HepG2 (cell line): Measurements from ENCODE around the gene WIPF3. TPM values are rescaled to one million over a fixed set of nuclear protein-coding genes. Genes with fewer than 3 reads are reported as not detected.

Experiments used
- ATAC-seq: fragments of 200-7000 bp; cut with Tn5 transposase; 3 replicates; pipeline ENCODE4 v1.9.1; 2020; ENCODE audit warnings: mild to moderate bottlenecking, moderate library complexity
- BruUV-seq: library from RNA; stranded (reverse); fragments of 400-500 nt; replicated peaks from 2 replicates; lab custom pipeline; 2021; lab: Mats Ljungman, UMichigan
- CTCF ChIA-PET: fragments of 300-600 bp; formaldehyde crosslinking; extraction: SDS; loops from one replicate; lab custom pipeline; 2021; ENCODE audit warnings: low total read pairs, inconsistent platforms, low intra/inter-chr PET ratio; lab: Yijun Ruan, JAX
- POLR2A ChIA-PET: fragments of 350-600 bp; sonication (Branson Sonifier 250); formaldehyde crosslinking; loops from one replicate; lab custom pipeline; 2020; ENCODE audit warnings: antibody characterized with exemption, inconsistent platforms; lab: Yijun Ruan, JAX
- DNase-seq: peaks from one replicate; pipeline ENCODE4 v3.0.0-alpha.2; 2015; ENCODE audit warnings: low spot score
- FAIRE-seq: peaks from 3 replicates; lab custom pipeline; 2011; peaks lifted over from hg19 to GRCh38; lab: Jason Lieb, UNC
- H2AFZ ChIP-seq: one replicate; pipeline ENCODE4 v1.6.1; 2011; ENCODE audit warnings: low read length, inconsistent platforms
- H3K27ac ChIP-seq: fragments of 300-600 bp; 3 replicates; pipeline ENCODE4 v1.8.0; 2011; ENCODE audit warnings: mixed run types, mild to moderate bottlenecking, mixed read lengths, low read length, inconsistent platforms; ENCODE audit not compliant: insufficient read depth; ENCODE audit errors: extremely low read length
- H3K27me3 ChIP-seq, 2 experiments: fragments of 200-600 bp in 1 of 2; 2 replicates in 1 of 2; 3 replicates in 1 of 2; pipeline versions ENCODE4 v1.6.0 to v1.8.0; 2011; ENCODE audit warnings: low read length in 2 of 2, mild to moderate bottlenecking in 2 of 2, moderate library complexity in 2 of 2, inconsistent platforms in 1 of 2; ENCODE audit not compliant: insufficient read depth in 2 of 2, control insufficient read depth in 1 of 2
- H3K36me3 ChIP-seq, 2 experiments: fragments of 200-600 bp in 1 of 2; replicated peaks in 1 of 2; 2 replicates in 1 of 2; 3 replicates in 1 of 2; pipeline versions ENCODE4 v1.5.1 to v1.8.0; 2011; ENCODE audit warnings: low read length in 2 of 2, inconsistent platforms in 1 of 2; ENCODE audit not compliant: insufficient read depth in 2 of 2, control insufficient read depth in 1 of 2
- H3K4me1 ChIP-seq: 2 replicates; pipeline ENCODE4 v1.5.1; 2012; ENCODE audit warnings: low read length, inconsistent platforms; ENCODE audit not compliant: insufficient read depth
- H3K4me2 ChIP-seq: 2 replicates; pipeline ENCODE4 v1.6.0; 2011; ENCODE audit warnings: low read depth, low read length, inconsistent platforms
- H3K4me3 ChIP-seq, 3 experiments: fragments of 200-600 bp in 1 of 3; sonication (generic), shearing (Covaris generic) in 1 of 3; replicated peaks in 1 of 3; 2 replicates each; pipeline ENCODE4 v1.5.1; 2011 to 2016; ENCODE audit warnings: low read length in 3 of 3, inconsistent platforms in 2 of 3, low read depth in 2 of 3, mild to moderate bottlenecking in 2 of 3, control low read depth in 1 of 3, mixed read lengths in 1 of 3; ENCODE audit not compliant: insufficient read depth in 1 of 3
- H3K79me2 ChIP-seq: one replicate; pipeline ENCODE4 v1.6.1; 2011; ENCODE audit warnings: low read length, inconsistent platforms; ENCODE audit not compliant: insufficient read depth
- H3K9ac ChIP-seq: 2 replicates; pipeline ENCODE4 v1.6.0; 2011; ENCODE audit warnings: mild to moderate bottlenecking, low read depth, low read length, inconsistent platforms; ENCODE audit not compliant: insufficient read depth
- H3K9me3 ChIP-seq: 2 replicates; pipeline ENCODE4 v1.5.1; 2012; ENCODE audit warnings: mild to moderate bottlenecking, low read length
- H4K20me1 ChIP-seq: 2 replicates; pipeline ENCODE4 v1.6.0; 2011; ENCODE audit warnings: inconsistent platforms, mild to moderate bottlenecking, low read length, moderate library complexity; ENCODE audit not compliant: insufficient read depth
- ARID4A ChIP-seq: sonication (generic); formaldehyde crosslinking; IDR thresholded peaks from 2 replicates; pipeline ENCODE4 v1.5.0; 2020; ENCODE audit warnings: mild to moderate bottlenecking, missing genetic modification reagents, borderline replicate concordance
- CEBPZ ChIP-seq: IDR thresholded peaks from 2 replicates; pipeline ENCODE4 v1.6.1; 2012; ENCODE audit warnings: low read length, improper control_type of control experiment
- HNF4G ChIP-seq, 2 experiments: sonication (generic) in 1 of 2; formaldehyde crosslinking in 1 of 2; IDR thresholded peaks; 2 replicates each; pipeline versions ENCODE4 v1.4.0 to v1.6.1; 2011 to 2020; ENCODE audit warnings: borderline replicate concordance in 2 of 2, low read depth in 2 of 2, mild to moderate bottlenecking in 2 of 2, low read length in 1 of 2, missing genetic modification reagents in 1 of 2, moderate library complexity in 1 of 2
- LRRFIP1 ChIP-seq: sonication (generic); formaldehyde crosslinking; conservative IDR thresholded peaks from 2 replicates; pipeline ENCODE4 v1.4.0; 2020; ENCODE audit warnings: missing genetic modification reagents
- NFKB2 ChIP-seq: sonication (generic); formaldehyde crosslinking; IDR thresholded peaks from 2 replicates; pipeline ENCODE4 v1.4.0; 2020; ENCODE audit warnings: missing genetic modification reagents, borderline replicate concordance
- PHF5A ChIP-seq: IDR thresholded peaks from one replicate; pipeline ENCODE4 v1.6.1; 2018; ENCODE audit warnings: low read depth, missing genetic modification reagents; ENCODE audit not compliant: unreplicated experiment
- ZBTB38 ChIP-seq: sonication (generic); formaldehyde crosslinking; IDR thresholded peaks from 2 replicates; pipeline ENCODE4 v1.5.1; 2020; ENCODE audit warnings: mild to moderate bottlenecking, missing genetic modification reagents
- ZMYM3 ChIP-seq: sonication (generic); formaldehyde crosslinking; IDR thresholded peaks from 2 replicates; pipeline ENCODE4 v1.5.1; 2020; ENCODE audit warnings: mild to moderate bottlenecking, missing genetic modification reagents
- ZNF629 ChIP-seq: sonication (generic); formaldehyde crosslinking; conservative IDR thresholded peaks from 2 replicates; pipeline ENCODE4 v1.5.0; 2020; ENCODE audit warnings: missing genetic modification reagents
- ZNF777 ChIP-seq: sonication (generic); formaldehyde crosslinking; IDR thresholded peaks from 2 replicates; pipeline ENCODE4 v1.4.0; 2020; ENCODE audit warnings: missing genetic modification reagents
- WGBS: methylation state at CpG from one replicate; pipeline ENCODE4 v1.1.6; 2017; ENCODE audit warnings: low lambda C conversion rate; 5-methylcytosine and 5-hydroxymethylcytosine counted together
- in situ Hi-C: cut with HindIII; loops from 2 replicates; pipeline ENCODE4 v1.10.0; 2017; ENCODE audit warnings: low pct_unique_long_range_greater_than_20kb; ENCODE audit not compliant: extremely low pct_ligation_motif_present
- intact Hi-C: fragments of 100-400 bp; cut with micrococcal nuclease; formaldehyde crosslinking; loops from one replicate; pipeline ENCODE4 v1.10.0; 2022; ENCODE audit not compliant: unreplicated experiment
- polyA plus RNA-seq, 8 experiments: library from polyadenylated mRNA; depleted of rRNA in 3 of 8; stranded (reverse) in 7 of 8; unstranded in 1 of 8; fragments of >200 nt; fragmentation: Illumina TruSeq in 4 of 8; extraction: Trizol in 4 of 8; gene quantifications; 2 replicates each; pipeline versions ENCODE4 v1.2.1 to v1.2.3, GENCODE V29; 2011 to 2016; ENCODE audit warnings: low read depth in 4 of 8, missing spikeins in 1 of 8, mixed read lengths in 1 of 8; ENCODE audit not compliant: insufficient read depth in 1 of 8
- total RNA-seq, 5 experiments: library from RNA; depleted of rRNA; stranded (reverse); fragments of >200 nt; fragmentation: Illumina TruSeq; extraction: Trizol; gene quantifications; 2 replicates each; pipeline ENCODE4 v1.2.3, GENCODE V29; 2016; ENCODE audit warnings: low read depth in 1 of 5

WIPF3 gene
- total and polyA plus RNA-seq, 2 of the 13 experiments (the other 11 are each of a cell fraction or from before 2014, with no cell fraction given) = 0.03 TPM; not detected in 1

GRCh38 chr7:29806995-29807841 is 910 bp downstream of the WIPF3 start:
- CTCF ChIA-PET = no interaction called here
- peak overlapping the region; percentile 47 to 69 (median 52) for H3K4me3 ChIP-seq
- POLR2A ChIA-PET = no interaction called here
- BruUV-seq = no TSS peak
- peak overlapping the region; percentile 83 for H3K4me2 ChIP-seq
- FAIRE-seq (peak; percentile 50), DNase-seq (peak; percentile 15), ATAC-seq (peak; percentile 88)
- no peaks in the 10 kb centered on the region for H3K36me3 ChIP-seq
- no peak overlapping the region for H2AFZ ChIP-seq
- peaks cover 3 to 62% of the 10 kb centered on the region in 2 experiments for H3K27me3 ChIP-seq
- no peak overlapping the region for H3K27ac ChIP-seq
- no peaks in the 10 kb centered on the region for H4K20me1 ChIP-seq
- intact Hi-C loops = no loop called here
- no peaks in the 10 kb centered on the region for H3K79me2 ChIP-seq
- WGBS = 10% methylated on average over 10 of the region's 43 CpGs
- H3K9me3 ChIP-seq = no peaks in the 10 kb centered on the region
- H3K9ac ChIP-seq = no peak overlapping the region
- in situ Hi-C loops = no loop called here
- H3K4me1 ChIP-seq = peaks cover 19% of the 10 kb centered on the region
- TF ChIP-seq ARID4A (CRISPR knock-in tag) (no peak), HNF4G (IDR thresholded peaks at IDR 0.05; ENCODE audit: borderline replicate concordance, low read depth, low read length) (no peak), HNF4G (CRISPR knock-in tag; IDR thresholded peaks at IDR 0.05; ENCODE audit: borderline replicate concordance, low read depth) (no peak), ZNF777 (CRISPR knock-in tag) (0 out of 2 replicates have a peak, but pooled peaks have one; percentile 37), NFKB2 (CRISPR knock-in tag) (0 out of 2 replicates have a peak, but pooled peaks have one; percentile 22), ZMYM3 (CRISPR knock-in tag) (peak; percentile 74), ZBTB38 (no peak), LRRFIP1 (CRISPR knock-in tag) (no peak), PHF5A (CRISPR knock-in tag) (no peak), CEBPZ (no peak), ZNF629 (CRISPR knock-in tag) (no peak)
